Upper lobe of left lung (tissue), 4 donors: ENCODE results near the gene VPS41.

Experiments
- CTCF ChIP-seq, 6 experiments: fragments of 450-650 bp in 4 of 6; fragments of 200-600 bp in 2 of 6; sonication (generic) in 2 of 6; IDR thresholded peaks; one replicate each; pipeline ENCODE4 v1.5.1; 2016 to 2019; ENCODE audit warnings: antibody characterized with exemption in 6 of 6
- EP300 ChIP-seq, 4 donors: sonication (generic); formaldehyde crosslinking; IDR thresholded peaks; one replicate each; pipeline ENCODE4 v1.5.1; 2017; ENCODE audit warnings: antibody characterized with exemption in 4 of 4, control low read depth in 2 of 4

- TF ChIP-seq CTCF (IDR thresholded peaks at IDR 0.05) (no peak), EP300 (IDR thresholded peaks at IDR 0.05) (no peak)
Observed at GRCh38 chr7:38953227-38953626, 44.2 kb upstream of the VPS41 start.
